ENCODE measurements around the gene FAM98C.

GRCh38 chr19:38384209-38385027 is 18.5 kb upstream of the FAM98C start:
- TF ChIP-seq CTCF (IDR thresholded peaks at IDR 0.05; ENCODE audit: poor library complexity) (peak; percentile 26), EZH2 (IDR thresholded peaks at IDR 0.05; ENCODE audit: borderline replicate concordance) (no peak), EZH2phosphoT487 (IDR thresholded peaks at IDR 0.05; ENCODE audit: low read depth, severe bottlenecking, unreplicated experiment) (no peak)
